GM19372 (cell line): ENCODE results near the gene AMN.

Experiments used
- ATAC-seq: cut with Tn5 transposase; IDR thresholded peaks from one replicate; pipeline ENCODE4 v1.9.1; 2021; ENCODE audit warnings: mild to moderate bottlenecking, low read depth, moderate library complexity; ENCODE audit not compliant: unreplicated experiment

The AMN gene

DNA sequence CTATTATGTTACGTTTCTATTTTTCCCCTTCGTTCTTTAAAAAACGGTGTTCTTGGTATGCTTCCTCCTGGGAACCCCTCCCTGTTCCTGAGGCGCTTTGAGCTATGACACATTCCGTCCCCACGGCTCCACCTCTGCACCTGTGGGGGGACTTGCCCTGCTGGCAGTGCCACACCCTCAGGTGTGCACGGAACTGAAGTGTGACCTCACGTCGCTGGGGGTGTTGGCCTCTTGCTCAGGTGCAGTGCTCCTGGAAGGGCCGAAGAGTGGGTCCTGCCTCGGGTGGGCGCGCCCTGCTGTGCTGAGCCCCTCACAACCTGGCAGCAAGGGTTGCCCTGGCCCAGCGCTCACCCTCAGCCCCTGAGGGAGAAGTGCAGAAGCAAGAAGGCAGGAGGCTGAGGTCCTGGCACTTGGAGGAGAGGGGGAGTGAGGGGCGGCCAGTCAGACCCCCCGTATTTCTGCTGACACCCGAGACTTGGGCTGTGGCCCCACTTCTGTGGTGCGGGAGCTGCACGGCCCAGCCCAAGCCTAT lies 4.9 kb downstream of the AMN start:
- no peak for ATAC-seq

DNA sequence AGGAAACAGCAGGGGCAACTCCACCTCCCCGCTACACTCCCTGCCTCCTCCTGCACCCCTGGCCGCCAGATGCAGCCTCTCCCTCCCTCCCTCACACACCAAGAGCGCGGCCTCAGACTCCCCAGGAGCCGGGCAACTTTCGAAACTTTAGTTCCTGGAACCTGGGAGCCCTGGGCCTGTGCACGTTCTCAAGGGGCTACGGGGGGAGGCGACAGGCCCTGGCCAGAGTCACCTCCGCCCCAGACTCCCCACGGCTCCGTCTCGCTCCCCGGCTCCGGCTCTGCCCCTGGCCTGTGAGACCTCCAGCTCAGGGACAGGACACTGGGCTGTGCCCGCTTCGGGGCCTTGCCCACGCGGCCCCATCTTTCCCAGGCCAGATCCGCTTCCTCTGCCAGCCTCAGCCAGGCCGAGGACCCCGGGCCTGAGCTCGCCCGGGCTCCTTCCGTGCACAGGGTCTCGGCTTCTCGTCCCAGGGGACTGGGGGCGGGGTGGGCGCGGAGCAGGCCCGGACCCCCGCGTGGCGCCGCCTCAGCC lies 5.5 kb downstream of the AMN start:
- ATAC-seq, result no peak

DNA sequence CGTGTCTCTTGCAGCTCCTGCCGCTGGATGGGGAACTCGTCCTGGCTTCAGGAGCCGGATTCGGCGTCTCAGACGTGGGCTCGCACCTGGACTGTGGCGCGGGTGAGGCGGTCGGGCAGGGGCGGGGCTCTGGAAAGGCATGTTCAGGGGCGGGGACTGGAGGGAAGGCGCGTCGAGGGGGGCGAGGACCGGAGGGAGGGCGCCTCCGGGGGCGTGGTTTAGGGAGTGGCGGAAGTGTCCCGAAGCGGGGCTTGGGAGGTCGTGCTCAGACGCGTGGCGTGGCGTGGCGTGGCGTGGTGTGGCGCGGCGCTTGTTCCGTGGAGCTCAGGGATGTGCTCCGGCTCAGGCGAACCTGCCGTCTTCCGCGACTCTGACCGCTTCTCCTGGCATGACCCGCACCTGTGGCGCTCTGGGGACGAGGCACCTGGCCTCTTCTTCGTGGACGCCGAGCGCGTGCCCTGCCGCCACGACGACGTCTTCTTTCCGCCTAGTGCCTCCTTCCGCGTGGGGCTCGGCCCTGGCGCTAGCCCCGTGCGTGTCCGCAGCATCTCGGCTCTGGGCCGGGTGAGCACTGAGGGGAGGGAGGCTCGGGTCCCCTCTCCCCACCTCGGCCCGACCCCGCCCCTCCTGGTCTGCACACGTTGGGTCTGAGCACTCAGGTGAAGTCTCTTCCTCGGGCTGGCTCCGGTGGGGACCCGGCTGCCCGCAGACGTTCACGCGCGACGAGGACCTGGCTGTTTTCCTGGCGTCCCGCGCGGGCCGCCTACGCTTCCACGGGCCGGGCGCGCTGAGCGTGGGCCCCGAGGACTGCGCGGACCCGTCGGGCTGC lies 6.2 kb downstream of the AMN start:
- no peak for ATAC-seq

DNA sequence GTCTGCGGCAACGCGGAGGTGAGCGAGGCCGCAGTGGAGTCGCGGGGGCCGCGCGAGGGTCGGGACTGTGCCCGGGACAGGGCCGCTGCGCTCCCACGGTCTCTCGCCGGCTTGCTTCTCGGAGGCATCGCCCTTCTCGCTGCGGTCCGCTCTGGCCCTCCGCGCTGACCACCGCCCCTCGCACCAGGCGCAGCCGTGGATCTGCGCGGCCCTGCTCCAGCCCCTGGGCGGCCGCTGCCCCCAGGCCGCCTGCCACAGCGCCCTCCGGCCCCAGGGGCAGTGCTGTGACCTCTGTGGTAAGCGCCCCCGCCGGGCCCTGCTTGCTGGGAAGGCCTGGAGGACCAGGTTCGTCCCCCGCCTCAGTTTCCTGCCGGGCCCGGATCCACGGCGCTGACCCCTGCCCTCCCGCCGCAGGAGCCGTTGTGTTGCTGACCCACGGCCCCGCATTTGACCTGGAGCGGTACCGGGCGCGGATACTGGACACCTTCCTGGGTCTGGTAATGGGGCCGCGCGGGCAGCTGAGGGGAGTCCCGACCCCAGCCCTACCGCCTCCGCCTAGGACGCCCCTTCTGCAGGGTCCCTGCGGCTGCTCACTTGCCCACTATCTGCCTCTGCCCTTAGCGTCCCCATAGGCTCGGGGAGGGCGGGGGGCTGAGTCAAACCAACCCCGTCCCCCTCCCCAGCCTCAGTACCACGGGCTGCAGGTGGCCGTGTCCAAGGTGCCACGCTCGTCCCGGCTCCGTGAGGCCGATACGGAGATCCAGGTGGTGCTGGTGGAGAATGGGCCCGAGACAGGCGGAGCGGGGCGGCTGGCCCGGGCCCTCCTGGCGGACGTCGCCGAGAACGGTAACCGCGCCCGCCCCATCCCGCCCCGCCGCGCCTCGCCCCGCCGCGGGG lies 7.0 kb downstream of the AMN start:
- ATAC-seq, result no peak

DNA sequence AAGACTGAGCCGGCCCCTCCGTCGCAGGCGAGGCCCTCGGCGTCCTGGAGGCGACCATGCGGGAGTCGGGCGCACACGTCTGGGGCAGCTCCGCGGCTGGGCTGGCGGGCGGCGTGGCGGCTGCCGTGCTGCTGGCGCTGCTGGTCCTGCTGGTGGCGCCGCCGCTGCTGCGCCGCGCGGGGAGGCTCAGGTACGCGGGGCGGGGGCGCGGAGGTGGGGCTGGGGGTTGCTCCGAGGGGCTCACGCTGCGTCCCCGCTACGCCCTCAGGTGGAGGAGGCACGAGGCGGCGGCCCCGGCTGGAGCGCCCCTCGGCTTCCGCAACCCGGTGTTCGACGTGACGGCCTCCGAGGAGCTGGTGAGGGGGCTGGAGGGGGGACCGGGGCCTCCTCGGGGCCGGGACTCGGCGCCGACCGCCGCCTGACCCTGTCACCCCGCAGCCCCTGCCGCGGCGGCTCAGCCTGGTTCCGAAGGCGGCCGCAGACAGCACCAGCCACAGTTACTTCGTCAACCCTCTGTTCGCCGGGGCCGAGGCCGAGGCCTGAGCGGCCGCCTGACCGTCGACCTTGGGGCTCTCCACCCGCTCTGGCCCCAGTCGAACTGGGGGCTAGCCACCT lies 7.8 kb downstream of the AMN start:
- ATAC-seq, result no peak

DNA sequence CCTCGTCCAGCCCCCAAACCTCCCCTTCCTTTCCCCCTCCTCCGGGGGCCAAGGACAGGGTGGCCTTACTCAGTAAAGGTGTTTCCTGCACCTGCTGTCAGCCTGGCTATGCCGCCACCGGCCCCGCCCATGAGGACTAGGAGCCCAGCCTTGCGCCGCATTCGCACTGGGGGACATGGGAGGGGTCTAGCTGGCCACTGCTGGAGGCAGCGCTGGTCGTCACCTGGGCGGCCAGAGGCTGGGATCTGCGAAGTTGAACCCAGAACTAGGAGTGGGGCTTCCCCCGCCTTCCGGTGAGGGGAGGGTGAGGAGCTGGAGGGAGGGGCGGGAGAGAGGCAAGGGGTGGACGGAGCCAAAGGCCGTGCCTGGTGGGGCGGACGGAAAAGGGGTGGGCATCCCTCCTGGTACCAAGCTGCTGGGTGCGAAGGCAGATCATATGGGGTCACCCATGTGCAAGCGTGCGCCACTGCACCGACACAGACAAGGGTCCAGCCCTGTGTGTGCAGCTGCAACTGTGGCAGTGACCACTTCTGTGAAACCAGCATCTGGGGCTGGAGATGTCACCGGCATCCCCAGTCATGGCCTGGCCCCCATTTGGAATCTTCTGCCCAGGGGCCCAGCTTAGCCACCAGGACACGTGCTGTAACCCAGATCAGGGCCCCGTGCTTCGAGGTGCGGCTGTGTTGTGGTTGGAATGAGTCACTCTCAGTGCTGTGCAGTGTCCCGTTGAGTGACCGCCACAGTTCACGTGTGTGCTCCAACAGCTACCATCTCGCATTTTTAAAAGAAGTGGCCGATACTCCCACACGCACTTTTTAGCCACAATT lies 8.5 kb downstream of the AMN start:
- no peak for ATAC-seq

DNA sequence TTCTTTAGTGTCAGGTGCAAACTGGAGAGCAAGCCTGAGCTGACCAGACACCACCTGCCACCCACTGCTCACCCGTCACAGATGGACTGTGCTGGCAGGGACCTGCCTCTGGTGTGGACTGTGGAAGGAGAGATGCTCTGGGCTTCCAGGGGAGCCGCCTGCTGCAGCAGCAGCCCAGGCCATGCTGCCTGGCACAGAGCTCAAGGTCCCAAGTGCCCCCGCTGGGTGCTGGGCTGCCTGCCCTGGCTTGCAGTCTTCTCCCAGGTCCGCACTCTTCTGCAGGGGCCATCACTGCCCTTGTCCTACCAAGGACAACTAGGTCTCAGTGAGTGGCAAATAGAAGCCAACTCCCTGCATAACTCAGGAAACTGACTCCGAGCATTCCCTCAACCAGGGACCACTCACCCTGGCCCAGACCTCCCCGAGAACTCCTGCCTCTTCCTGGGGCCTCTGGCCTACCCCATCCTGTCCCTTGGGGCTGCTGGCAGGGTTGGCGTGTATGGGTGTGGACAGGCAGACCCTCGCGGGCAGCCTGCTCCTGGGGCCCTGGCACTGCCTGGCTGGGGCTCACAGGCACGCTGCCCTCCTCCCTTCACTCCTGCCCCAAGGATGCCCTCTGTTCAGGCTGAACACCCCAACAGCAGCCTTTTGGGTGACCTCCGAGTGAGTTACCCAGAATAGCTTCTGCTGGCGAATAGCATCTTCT lies 9.3 kb downstream of the AMN start:
- ATAC-seq, result no peak

DNA sequence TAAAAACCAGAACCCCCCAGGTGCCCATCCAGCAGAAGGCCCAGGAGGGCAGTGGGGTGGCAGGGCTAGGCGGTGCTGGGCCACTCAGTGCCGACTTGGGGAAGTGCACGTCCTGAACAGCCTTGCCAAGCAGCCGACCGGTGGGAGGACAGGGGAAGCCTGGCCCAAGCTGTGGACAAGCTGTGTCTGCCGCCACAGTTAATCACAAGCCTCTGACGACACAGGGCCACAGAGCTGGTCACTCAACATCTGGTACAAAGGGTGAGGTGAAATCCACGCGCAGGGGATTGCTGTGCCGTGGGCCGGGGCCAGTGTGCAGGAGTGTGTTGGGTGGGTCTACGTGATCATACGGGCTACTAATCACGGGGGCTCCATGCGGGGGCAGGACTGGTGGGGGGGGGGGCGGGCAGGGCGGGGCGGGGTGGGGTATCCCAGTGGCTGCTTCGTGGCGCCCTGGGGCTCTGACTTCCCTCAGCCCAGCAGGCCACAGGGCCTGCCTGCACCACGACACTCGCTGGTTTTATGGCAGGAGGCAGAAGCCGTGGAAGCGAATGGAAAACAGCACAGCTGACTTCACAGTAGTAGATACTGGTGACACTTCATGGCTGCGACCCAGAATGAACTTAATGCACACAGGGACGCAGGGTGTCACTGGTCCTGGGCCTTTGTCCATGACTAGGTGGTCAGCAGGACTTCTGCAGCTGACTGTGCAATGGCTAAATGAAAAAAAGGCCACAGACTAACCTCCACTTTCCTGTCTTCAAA lies 10.2 kb downstream of the AMN start:
- no peak for ATAC-seq

DNA sequence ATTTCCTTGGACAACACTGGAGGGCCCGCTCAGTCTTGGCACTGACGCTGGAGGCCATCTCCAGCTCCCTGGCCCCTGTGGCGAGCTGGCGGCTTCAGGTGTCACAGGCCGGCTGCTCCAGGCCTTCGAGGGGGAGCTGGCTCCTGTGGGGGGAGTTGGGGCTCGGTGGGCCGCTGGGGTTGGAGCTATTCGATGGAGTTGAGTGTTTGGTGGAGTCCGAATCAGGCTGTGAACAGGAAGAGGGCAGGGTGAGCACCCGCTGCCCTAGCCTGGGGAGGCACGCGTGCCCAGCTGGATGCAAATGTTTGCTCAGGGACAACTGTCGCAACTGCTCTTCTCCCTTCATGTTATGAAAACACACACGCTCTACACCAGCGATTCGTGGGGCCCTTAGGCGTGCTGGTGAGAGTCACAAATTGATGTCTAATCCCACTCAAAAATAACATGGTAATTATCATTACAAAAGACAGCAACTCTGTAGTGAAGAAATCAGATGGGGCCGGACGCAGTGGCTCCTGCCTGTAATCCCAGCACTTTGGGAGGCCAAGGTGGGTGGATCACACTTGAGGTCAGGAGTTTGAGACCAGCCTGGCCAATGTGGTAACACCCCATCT lies 11.3 kb downstream of the AMN start:
- no peak for ATAC-seq

DNA sequence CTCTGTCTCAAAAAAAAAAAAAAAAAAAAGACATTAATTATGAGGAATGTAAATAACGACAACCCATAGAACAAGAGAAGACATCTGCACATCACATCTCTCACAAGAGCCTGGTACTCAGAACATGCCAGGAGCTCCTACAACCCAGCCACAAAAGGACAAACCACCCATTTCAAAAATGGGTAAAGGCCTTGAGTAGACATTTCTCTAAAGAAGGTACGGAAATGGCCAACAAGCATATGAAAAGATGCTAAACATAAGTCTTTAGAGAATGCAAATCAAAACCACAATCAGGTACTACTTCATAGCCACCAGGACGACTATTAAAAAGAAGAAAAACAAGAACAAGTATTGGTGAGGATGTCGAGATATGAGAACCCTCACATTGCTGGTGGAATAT lies 13.3 kb downstream of the AMN start:
- no peak for ATAC-seq

DNA sequence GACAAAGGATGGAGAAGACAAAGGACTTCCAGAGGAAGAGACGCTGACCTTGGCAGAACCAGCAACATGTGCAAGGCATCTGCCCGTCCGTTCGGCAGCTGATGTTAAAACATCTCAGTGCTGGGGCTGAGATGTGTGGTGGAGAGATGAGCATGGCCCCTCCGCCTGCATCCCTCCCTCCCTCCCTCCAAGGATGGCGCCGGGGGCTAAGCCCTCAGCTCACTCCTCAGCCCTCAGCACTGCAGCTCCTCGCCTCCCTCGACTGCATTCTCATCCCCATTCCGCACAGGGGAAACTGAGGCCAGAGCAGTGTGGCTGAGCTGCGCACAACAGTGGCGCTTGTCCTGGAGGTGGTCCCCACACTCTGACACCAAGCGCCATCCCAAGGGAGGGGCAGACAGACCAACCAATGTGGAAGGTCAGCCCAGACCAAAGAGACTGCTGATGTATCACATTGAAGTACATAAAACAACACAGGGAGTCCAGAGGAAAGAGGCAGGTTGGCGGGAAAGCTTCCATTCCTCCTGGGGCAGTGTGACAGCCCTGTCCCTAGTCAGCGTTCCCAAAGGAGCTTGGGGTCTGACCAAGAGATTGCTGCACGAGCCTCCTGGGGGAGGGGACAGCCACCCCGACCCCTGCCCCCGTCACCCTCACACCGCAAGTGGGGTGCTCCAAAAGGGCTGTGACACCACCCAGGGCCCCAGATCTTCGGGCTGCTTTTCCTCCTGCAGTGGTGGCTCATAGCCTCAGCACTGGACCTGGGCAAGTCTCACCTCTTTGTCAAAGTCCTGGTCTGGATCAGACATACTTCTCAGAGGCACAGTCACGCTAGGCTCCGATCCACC lies 15.1 kb downstream of the AMN start:
- ATAC-seq, result no peak

DNA sequence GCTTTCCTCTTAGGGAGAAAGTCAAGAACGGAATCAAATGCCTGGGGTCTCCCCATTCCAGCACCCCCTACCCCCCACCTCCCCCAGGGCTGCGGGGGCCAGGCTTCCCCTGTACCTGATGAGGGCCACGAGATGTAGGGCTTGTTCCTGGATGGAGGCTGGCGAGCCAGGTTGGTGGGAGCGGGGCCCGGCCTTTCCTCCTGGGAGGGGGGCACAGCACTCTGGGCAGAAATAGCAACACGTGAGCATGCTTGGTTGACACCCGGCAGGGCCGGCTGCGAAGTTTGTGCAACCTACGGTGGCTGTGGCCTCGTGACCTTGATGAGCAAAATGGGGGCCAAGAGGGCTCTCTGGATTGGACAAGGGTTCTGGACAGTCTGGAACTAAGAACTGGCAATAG lies 15.7 kb downstream of the AMN start:
- ATAC-seq, result no peak

DNA sequence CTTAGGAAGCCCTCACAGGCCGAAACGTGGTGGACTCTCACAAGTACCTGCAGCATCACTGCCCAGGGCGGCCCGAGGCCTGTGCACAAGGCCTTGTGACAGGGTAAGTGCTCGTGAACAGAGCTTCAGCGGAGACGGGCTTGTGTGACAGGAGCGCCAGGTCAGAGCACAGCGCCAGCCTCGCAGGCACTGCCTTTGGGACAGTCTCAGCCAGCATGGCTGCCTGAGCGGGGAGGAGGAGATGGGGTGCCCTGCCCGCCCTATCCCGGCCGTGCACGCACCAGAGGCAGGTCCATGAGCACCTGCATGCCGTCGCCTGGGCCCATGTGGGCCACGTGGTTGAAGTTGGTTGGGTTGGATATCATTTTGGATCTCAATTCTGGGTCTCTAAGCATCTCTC lies 16.9 kb downstream of the AMN start:
- no peak for ATAC-seq

DNA sequence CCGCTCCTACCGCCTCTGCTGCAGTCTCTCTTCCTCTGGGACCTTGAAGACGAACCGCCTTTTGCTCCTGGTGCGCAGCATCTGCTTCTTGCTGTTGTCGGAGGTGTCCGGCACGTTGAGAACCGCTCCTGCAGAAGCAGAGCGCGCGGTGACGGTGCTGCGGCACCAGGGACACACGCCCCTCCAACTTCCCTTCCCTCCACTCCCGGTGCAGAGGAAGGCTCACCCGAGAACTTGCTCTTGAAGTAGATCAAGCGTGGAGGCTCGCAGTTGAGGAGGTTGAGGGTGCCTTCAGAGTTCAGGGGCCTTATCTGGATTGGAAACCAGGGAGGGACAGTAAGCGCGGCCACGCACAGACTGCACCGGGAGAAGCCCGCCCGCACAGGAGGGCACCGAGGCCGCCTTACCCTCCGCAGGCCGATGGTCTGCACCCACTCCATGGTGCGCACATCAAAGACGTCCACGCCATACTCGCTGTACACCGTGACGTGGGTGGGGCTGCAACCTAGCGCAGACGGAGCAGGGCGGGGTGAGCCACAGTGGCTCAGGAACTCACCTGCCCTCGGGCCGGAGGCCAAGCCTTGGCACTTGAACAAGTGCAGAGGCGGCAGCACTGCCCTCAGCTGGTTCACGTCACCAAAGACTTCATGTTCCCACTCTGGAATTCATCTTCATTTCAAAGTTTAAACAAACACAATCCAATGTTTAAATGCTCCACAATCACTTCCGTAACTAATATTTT lies 17.5 kb downstream of the AMN start:
- ATAC-seq, result no peak

DNA sequence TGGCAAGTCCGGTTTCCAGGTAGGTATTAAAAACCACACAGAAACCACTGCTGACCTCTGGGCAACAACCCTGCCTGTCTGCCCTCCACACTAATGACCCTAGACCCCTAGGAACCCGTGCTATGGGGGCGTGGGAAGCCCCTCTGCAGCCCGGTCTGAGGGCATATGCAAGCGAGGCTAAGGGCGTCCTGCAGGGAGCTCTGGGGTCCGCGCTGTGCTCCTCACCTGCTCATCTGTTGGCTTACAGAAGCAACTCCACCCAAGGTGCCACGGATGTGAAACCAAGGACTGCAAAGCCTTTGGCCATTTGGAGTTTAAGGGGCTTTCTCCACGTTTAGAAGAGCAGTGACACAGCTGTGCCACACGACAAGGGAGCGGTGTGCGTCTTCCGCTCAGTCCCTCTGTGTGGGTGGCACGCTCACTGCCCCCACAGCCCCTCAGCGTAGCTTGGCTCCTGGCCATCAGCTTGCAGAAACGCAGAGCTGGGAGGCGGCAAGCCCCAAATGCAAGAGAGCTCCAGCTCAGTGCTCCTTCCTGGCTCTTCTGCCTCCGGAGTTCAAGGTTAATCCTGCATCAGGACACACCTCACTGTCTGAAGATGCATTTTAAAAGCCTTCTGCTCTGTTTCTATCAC lies 18.4 kb downstream of the AMN start:
- ATAC-seq, result no peak

DNA sequence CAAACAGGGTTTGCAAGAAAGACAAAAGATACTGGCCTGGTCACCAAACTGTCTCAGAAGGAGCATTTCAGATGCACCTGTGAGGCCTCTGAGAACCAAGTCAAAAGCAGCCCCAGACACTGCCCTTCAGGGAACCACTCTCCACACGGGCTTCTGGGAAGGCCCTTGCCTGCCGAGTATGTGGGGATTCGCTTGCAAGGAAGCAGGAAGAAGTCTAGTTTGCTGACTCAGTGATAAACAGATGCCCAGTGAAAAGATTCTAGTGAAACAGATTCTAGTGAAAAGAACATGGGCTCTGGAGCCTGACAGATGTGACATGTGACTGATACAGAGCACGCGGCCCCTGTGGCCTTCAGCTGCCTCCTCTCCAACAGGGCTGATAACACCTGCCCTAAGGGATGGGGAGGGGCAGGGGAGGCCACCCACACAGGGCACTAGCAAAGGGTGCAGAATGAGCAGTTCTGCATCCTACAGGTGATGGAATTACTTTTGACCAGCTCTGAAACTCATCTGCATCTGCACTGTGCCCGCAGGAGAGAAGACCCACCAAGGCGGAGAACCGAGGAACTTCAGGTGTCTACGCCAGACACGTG lies 19.1 kb downstream of the AMN start:
- no peak for ATAC-seq
